NCI-H2196 treated with DMSO at 0.1 percent for 48 hours (cell line): ENCODE results near the gene ARHGEF28.

Source experiments
- DNase-seq: peaks from one replicate; lab custom pipeline; 2025; ENCODE audit not compliant: unreplicated experiment; lab: John Stamatoyannopoulos, UW

Gene ARHGEF28

DNA sequence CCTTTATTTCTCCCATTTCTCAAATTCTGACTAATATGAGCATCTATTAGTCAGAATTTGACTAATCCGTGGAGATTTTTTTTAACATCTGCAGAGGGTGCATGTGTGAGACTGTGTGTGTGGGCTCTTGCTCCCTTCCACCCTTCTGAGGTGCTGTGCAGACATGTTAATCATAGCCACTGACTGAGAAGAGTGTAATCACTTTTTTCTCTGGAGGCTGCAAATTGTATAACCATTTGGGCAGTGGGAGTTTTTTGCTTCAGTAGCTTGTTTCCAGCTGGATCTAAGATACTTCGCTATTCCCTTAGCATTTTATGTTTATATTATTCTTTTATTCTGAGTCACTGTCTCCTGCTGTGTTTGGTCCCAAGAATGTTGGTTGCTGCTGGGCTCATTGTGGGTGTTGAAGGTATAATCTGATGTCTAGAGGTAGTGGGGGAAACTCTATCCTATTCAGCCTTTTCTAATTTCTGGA lies 66.2 kb downstream of the ARHGEF28 start:
- DNase-seq: no peak

DNA sequence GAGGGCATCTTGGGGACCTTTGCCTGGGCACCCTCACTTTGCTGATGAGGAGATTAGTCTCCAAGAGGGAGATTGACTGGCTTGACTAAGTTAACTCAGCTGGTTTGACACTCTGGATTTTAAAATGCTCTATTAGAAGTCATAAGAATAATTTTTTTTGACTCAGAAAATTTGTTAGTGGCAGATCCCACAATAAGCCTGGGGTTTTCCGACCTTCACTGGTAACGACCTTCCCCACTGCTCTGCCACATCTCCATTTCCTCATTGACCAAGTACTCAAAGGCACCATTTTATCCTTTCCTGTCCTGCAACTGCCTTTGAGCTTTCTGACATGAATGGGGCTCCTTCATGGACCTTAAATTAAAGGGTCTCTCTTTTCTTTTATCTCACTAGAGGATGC lies 67.0 kb downstream of the ARHGEF28 start:
- DNase-seq: no peak

DNA sequence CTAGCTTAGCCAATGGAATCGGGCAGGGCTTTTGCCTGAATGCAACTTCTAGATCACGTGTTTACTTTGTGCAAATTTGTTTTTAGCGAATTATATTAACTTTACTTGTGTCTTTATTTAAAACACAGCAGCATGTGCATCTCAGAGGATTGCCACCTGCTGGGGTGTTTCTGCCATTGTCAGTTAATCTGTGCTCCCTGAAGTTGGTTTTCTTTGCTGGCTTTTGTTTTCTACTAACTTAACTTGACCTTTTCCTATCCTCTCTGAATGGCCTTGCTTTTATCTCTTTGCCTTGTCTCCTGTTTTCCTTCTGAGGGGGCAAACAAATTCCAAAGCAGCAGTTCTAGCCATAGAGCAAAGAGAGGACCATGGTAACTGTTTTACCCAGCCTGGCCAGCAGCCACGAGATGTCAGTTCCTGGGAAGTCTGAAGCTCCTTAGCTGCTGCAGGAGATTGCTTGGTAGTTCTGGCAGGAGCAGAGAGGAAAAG lies 67.6 kb downstream of the ARHGEF28 start:
- DNase-seq: no peak

DNA sequence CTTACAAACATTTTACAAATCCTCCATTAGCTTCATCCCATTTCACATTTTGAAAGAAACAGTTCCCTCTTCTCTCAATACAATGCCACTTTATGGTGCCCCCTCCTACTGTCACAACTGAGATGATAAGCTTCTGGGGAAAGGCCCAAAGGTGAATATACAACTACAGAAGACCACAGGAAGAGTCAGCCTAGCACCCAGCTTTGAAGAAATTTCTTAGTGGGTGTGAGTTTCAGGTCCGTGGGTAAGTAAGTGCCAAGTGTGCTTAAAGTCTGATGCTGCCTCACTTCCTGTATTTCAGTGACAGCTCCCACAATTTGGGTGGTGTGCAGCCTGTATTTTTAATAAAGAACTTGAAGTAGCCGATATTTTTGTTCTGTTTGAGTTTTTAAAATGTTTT lies 68.1 kb downstream of the ARHGEF28 start:
- DNase-seq: no peak

DNA sequence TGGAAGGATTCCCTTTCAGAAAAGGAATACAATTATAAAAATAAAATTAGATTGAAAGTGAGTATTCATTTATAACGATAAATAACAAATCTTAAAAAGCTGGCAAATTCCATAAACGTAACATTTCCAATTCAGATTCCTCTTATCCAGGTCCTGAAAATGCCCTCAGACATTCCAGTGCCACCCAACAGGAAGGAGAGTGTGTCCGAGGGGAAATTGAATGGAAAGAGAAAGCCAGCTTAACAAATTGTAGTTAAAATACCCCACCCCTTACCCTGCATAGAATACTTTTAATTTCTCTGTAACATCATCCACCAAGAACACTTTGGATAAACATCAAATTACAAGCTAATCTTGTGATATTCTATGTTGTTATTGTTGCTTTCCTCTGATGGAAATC lies 72.0 kb downstream of the ARHGEF28 start:
- DNase-seq: no peak

DNA sequence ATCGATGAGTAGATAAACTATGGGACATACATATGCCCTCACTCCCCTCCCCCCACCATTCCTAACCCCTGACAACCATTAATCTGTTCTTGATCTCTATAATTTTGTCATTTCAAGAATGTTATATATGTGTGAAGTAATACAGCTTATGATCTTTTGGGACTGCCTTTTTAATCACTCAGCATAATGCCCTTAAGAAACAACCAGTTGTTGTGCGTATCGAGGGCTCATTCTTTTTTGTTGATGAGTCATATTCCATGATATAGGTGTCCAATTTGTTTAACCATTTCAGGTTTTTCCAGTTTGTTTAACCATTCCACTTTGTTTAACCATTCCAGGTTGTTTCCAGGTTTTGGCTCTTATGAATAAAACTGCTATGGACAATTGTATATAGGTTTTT lies 75.6 kb downstream of the ARHGEF28 start:
- DNase-seq: no peak

DNA sequence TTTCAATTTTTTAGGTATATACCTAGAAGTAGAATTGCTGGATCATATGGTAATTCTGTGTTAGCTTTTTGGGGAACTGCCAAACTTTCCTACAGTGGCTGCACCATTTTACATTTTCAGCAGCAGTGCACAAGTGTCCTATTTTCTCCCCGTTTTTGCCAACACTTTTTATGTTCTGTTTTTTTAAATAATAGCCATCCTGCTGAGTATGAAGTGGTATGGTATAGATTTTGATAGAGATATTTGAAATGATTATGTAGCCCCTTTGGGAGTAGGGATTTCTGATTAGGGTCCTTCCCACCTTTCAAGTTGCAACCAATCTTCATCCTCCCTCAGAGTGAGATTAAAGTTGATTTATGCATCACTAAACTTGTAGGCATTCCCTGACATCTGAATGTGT lies 76.5 kb downstream of the ARHGEF28 start:
- no peak for DNase-seq

DNA sequence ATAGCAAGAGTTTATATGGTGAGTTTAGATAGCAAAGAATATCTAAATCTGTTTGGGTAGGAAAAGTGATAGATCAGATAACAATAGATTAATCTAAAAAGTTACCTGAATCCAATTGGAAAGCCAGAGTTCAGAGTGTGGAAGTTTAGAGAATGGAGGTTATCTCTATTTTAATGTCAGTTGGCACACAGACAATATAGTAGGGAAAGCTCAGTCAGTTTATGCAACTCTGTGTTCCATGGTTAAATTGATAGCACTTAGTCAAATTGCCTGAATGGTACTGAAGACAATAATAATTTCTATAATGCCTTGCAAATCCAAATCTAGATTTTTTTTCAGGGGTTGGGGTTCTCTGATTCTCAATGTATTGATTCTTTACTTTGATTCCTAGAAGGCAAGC lies 77.0 kb downstream of the ARHGEF28 start:
- DNase-seq: no peak

DNA sequence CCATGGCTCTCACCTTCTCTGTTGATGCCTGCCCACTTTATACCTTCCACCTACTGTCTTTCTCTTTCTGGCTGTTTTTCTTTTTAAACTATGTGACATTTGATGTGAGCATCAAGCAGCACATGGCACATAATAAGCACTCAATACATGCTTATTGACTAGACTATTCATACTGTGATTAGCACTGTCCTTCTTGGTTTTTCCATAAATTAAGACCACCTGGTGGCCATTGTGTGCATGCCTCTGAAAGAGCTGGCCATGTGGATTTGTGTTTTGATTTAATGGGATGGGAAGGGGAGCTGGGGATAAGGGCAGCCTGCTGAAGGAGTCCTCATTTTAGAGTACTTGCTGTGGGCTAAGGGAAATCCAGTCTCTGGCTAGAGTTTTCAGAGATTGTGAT lies 79.4 kb downstream of the ARHGEF28 start:
- no peak for DNase-seq

DNA sequence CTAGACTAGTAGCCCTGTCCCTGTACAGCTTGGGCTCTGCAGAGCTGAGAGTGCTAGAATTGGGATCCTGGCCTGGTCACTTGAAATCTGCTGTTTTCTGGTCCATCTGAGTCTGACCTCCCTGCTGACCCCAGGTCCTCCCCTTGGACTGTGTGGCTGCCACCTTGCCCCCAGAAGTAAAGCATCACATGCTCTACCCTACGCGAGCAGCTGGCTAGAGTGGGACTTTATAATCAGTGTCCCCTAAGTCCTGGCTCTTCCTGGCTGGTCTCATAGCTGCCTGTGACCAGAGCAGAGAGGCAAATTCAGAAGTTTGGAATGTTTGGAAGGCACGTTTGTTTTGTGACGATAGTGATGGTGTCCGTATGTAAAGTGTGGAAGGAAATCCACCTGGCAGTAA lies 81.0 kb downstream of the ARHGEF28 start:
- DNase-seq: no peak

DNA sequence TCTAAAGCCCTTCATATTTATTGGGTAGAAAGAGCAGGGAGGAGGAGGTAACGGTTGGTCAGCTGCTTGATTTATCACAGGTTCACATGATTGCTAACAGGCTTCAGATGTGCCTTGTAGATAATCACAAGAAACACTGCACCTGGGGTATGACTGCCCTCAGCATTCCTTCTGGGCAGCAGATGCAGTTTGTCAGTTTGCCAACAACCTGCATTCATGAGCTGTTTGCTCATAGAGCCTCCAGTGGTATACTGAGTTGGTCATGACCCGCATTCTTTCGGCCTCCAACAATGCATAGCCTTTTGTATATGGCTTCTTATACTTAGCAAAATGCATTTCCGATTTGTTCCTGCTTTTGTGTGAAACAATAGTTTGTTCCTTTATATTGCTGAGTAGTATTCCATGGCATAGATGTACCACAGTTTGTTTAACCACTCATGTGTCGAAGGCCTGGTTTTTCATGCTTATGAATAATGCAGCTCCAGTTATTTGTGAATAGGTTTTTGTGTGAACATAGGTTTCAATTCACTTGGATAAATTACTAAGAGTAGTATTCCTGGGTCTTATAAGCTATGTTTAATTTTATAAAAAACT lies 83.6 kb downstream of the ARHGEF28 start:
- DNase-seq: no peak

DNA sequence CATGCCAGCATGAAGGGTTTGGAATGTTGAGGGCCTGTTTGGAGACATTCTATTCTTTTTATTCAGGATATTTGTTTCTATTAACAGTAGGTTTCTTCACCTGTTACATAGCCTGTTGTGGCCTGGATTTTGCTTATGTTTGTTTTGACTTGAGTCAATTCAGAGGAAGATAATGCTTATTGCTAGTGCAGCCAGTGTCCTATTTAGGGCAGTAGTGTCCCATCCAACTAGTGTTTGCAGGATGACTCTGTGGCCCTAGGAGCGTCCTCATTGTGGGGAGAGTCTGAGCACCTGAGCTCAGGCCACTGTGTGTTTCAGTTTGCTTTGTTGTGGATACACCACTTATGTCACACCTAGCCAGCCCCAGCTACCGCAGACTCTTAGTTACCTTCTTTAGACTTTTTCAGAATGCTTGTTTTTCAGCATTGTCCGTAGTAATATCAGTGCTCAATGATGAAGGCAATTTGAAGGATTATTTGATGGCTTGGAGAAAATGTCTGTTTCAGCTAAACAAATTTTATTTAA lies 90.3 kb downstream of the ARHGEF28 start:
- no peak for DNase-seq

DNA sequence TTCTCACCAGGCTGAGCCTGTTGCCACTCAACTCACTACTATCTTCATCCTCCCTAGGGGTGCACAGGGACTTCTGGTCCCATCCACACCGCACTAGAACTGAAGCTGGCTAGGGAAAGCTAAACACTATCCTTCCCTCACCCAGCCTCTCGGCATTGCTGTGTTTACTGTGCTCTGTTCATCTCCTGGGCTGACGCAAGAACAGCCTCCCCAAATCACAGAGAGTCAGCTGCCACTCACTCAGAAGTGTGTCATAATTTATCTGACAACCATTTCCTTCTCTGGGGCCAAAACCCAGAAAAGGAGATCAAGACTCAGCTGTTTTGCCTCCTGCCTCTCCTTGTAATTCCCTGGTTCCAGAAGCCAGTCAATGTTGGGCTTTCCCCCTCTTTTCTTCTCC lies 92.8 kb downstream of the ARHGEF28 start:
- no peak for DNase-seq

DNA sequence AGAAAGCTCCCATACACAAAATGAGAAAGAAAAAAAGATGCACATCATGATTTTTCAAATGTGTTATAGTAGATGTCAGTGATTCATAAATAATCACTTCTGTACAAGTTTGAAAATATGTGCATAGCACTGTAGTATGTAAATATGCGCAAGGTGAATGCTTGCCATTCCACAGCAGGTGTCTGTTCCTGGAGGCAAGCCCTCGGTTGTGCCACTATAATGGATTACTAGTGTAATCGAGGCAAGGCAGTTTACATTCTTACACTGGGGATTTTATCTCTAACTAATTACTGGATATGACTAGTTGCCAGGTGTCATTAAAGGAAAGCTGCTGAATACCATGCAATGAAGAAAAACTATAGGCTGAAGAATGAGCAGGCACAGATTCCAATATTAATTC lies 93.6 kb downstream of the ARHGEF28 start:
- no peak for DNase-seq

DNA sequence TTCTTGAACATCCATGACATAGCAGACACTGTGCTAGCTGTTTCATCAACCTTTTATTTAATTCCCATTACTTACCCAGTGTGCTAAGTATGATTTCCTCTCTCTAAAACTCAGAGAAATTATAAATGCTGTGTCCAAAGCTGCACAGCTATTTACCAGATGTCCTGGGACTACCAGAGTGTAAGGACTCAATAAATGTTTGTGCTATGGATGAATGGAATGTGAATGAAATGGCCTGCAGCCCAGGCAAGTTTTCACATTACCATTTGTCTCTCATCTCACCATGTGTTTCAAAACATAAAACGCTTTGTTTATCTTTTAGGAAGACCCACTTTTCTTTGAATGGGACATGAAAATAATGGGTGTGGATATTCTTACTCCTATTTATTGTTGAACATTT lies 96.2 kb downstream of the ARHGEF28 start:
- no peak for DNase-seq

DNA sequence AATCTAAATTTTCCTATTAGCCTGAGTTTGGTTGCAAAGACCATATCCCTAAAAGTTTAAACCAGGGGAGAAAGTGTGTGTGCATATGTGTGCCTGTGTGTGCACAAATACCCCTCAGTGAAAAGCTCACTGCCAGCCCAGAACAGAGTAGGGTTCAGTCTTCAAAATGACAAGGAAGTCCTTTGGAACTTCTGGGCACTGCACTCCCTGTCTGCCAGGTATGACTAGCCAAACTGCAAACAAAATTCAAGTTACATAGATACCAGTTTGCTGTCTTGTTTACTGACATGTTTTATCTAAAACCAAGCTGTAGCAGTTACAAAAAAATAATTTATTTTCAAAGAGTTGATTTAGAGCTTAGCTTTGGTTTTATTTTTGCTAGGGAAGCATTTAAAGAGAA lies 100.1 kb downstream of the ARHGEF28 start:
- no peak for DNase-seq

DNA sequence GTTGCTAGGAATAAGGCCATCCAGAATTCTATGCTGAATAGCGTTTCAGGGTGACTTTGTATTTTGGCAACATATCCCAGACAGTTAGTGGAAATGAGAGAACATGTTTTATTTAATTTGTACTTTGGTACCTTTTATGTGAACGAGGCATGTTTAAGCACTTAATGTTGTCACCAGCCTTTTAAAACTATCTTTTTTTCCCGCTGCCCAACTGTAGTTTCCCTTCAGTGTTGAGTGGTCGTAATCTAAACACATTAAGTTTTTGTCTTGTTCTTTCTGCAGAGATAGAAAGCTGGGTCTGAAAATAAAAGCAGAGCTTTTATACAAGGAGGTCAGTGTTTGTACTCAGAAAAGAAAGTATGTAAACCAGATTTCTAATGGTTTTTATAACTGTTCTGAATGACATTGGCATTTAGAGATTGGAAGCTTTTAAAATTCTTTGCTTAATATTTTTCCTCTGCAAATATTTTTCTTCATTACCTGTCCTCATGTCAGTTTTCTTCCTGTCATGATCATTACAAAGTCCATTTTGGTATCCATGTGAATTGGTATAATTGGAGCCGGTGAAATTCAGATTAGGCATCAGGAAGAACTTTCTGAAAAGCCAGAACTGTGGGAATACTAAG lies 100.7 kb downstream of the ARHGEF28 start:
- DNase-seq: no peak

DNA sequence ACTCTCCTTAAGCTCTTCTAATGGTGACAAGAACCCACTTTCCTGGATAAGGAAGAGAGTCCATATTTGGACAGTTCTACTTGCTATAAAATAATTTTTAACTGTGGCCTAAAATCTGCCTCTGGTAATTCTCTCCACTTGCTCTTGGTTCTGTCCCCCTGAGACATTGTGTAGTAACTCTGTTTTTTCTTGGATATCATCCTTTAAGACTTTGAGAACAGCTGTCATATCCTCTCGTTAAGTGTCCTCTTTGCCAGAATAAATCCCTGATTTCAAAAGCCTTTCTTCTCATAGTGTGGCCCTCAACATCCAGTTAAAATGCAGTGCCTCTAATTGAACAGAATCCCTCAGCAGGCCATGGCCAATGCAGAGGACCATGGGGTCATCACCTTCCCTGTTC lies 101.5 kb downstream of the ARHGEF28 start:
- DNase-seq: no peak

DNA sequence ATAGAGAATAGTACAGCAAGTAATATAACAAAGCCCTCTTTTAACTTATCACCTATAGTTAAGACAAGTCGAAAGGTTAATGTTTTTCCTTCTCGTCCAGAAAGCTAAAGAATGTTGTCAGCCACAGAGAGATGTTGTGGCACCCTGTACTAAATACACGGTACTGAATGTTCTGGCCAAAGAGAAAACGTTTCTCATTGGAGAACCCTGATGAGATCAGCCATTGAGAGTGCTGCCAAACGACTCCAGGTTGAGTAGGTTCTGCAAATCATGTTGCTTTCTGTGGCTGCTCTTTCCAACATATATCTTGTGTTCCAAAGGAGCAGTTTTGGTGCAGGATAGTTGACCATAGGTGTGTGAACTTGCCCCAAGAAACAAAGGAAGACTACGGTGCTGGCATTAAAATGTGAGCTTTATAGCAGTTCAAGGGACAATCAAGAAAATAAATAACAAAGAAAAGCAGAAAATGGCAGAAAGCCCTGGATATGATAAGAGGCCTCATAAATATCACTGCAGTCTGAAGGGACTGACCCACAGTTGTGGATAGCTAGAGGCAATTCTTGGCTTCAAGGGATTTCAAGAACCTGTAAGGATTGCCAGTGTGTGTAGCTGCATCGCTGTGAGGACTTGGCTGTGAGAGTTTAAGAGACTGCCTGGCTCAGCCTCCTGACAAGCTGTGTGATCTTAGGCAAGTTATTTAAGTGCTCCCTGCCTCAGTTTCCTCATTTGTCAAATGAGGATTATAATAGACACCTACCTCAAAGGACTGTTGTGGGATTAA lies 102.7 kb downstream of the ARHGEF28 start:
- no peak for DNase-seq

DNA sequence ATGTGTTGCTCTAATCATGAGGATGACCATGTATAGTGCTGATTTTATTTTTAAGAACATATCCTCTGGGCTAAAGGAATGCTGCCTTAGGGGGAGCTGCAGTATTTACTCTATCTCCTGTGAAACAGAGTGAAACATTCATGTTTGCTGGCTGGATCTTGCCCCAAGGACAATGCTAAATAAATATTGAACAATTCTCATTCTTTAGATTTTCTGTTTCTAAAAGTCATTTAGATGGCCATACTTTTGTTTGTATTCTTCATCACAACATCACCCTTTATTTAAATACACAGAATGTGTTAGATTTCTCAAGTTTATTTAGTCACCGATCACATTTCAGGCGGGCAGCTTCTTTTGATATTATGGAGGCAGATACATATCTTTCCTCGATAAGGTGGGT lies 103.3 kb downstream of the ARHGEF28 start:
- DNase-seq: no peak

DNA sequence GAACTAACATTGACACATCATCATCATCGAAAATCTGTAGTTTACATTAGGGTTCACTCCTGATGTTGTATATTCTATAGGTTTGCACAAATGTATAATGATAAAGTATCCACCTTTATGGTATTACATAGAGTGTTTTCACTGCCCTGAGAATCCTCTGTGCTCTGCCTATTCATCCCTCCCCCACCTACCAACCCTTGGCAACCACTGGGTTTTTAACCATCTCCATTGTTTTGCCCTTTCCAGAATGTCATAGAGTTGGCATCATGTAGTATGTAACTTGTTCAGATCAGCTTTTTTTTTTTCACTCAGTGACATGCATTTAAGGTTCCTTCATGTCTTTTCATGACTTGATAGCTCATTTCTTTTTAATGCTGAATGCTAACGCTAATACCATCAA lies 106.0 kb downstream of the ARHGEF28 start:
- DNase-seq: no peak

DNA sequence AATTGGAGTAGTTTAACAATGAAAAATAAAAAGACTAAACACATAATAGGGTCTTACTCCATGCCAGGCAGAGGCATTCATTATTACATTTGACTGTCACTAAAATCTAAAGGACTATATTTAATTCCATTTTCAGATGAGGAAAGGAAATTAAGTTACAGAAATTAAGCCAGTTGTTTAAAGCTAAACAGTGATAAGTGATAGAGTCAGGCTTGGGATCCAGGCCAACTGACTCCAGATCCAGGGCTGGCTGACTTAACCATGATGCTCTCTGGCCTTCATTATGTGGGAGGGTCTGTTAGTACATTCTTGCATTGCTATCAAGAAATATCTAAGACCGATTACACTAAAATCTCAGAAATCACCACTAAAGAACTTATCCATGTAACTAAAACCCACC lies 107.2 kb downstream of the ARHGEF28 start:
- no peak for DNase-seq
